Upper lobe of left lung (tissue), 4 donors: ENCODE data around the gene FGF14.

ENCODE experiments used
- CTCF ChIP-seq, 6 experiments: fragments of 450-650 bp in 4 of 6; fragments of 200-600 bp in 2 of 6; sonication (generic) in 2 of 6; IDR thresholded peaks; one replicate each; pipeline ENCODE4 v1.5.1; 2016 to 2019; ENCODE audit warnings: antibody characterized with exemption in 6 of 6
- POLR2AphosphoS5 ChIP-seq, 2 donors: sonication (generic); formaldehyde crosslinking; IDR thresholded peaks; one replicate each; pipeline ENCODE4 v1.5.1; 2017; ENCODE audit warnings: antibody characterized with exemption in 2 of 2

- TF ChIP-seq CTCF (IDR thresholded peaks at IDR 0.05) (no peak), POLR2AphosphoS5 (IDR thresholded peaks at IDR 0.05) (no peak)
These were observed 167.2 kb downstream of the FGF14 start for GRCh38 chr13:102234618-102235017.
